HepG2 (cell line): ENCODE measurements around the gene METRNL. TPM values are rescaled to one million over a fixed set of nuclear protein-coding genes. Genes with fewer than 3 reads are reported as not detected.
A peak's percentile ranks its signal among the peaks of the same experiment; 100 is the strongest.

Source experiments
- ATAC-seq: fragments of 200-7000 bp; cut with Tn5 transposase; 3 replicates; pipeline ENCODE4 v1.9.1; 2020; ENCODE audit warnings: mild to moderate bottlenecking, moderate library complexity
- BruUV-seq: library from RNA; stranded (reverse); fragments of 400-500 nt; replicated peaks from 2 replicates; lab custom pipeline; 2021; lab: Mats Ljungman, UMichigan
- CTCF ChIA-PET: fragments of 300-600 bp; formaldehyde crosslinking; extraction: SDS; loops from one replicate; lab custom pipeline; 2021; ENCODE audit warnings: low total read pairs, inconsistent platforms, low intra/inter-chr PET ratio; lab: Yijun Ruan, JAX
- POLR2A ChIA-PET: fragments of 350-600 bp; sonication (Branson Sonifier 250); formaldehyde crosslinking; loops from one replicate; lab custom pipeline; 2020; ENCODE audit warnings: antibody characterized with exemption, inconsistent platforms; lab: Yijun Ruan, JAX
- DNase-seq: peaks from one replicate; pipeline ENCODE4 v3.0.0-alpha.2; 2015; ENCODE audit warnings: low spot score
- FAIRE-seq: peaks from 3 replicates; lab custom pipeline; 2011; peaks lifted over from hg19 to GRCh38; lab: Jason Lieb, UNC
- H2AFZ ChIP-seq: one replicate; pipeline ENCODE4 v1.6.1; 2011; ENCODE audit warnings: low read length, inconsistent platforms
- H3K27ac ChIP-seq: fragments of 300-600 bp; 3 replicates; pipeline ENCODE4 v1.8.0; 2011; ENCODE audit warnings: mixed run types, mild to moderate bottlenecking, mixed read lengths, low read length, inconsistent platforms; ENCODE audit not compliant: insufficient read depth; ENCODE audit errors: extremely low read length
- H3K27me3 ChIP-seq, 2 experiments: fragments of 200-600 bp in 1 of 2; 2 replicates in 1 of 2; 3 replicates in 1 of 2; pipeline versions ENCODE4 v1.6.0 to v1.8.0; 2011; ENCODE audit warnings: low read length in 2 of 2, mild to moderate bottlenecking in 2 of 2, moderate library complexity in 2 of 2, inconsistent platforms in 1 of 2; ENCODE audit not compliant: insufficient read depth in 2 of 2, control insufficient read depth in 1 of 2
- H3K36me3 ChIP-seq, 2 experiments: fragments of 200-600 bp in 1 of 2; replicated peaks in 1 of 2; 2 replicates in 1 of 2; 3 replicates in 1 of 2; pipeline versions ENCODE4 v1.5.1 to v1.8.0; 2011; ENCODE audit warnings: low read length in 2 of 2, inconsistent platforms in 1 of 2; ENCODE audit not compliant: insufficient read depth in 2 of 2, control insufficient read depth in 1 of 2
- H3K4me1 ChIP-seq: 2 replicates; pipeline ENCODE4 v1.5.1; 2012; ENCODE audit warnings: low read length, inconsistent platforms; ENCODE audit not compliant: insufficient read depth
- H3K4me2 ChIP-seq: 2 replicates; pipeline ENCODE4 v1.6.0; 2011; ENCODE audit warnings: low read depth, low read length, inconsistent platforms
- H3K4me3 ChIP-seq, 3 experiments: fragments of 200-600 bp in 1 of 3; sonication (generic), shearing (Covaris generic) in 1 of 3; replicated peaks in 1 of 3; 2 replicates each; pipeline ENCODE4 v1.5.1; 2011 to 2016; ENCODE audit warnings: low read length in 3 of 3, inconsistent platforms in 2 of 3, low read depth in 2 of 3, mild to moderate bottlenecking in 2 of 3, control low read depth in 1 of 3, mixed read lengths in 1 of 3; ENCODE audit not compliant: insufficient read depth in 1 of 3
- H3K79me2 ChIP-seq: one replicate; pipeline ENCODE4 v1.6.1; 2011; ENCODE audit warnings: low read length, inconsistent platforms; ENCODE audit not compliant: insufficient read depth
- H3K9ac ChIP-seq: 2 replicates; pipeline ENCODE4 v1.6.0; 2011; ENCODE audit warnings: mild to moderate bottlenecking, low read depth, low read length, inconsistent platforms; ENCODE audit not compliant: insufficient read depth
- H3K9me3 ChIP-seq: 2 replicates; pipeline ENCODE4 v1.5.1; 2012; ENCODE audit warnings: mild to moderate bottlenecking, low read length
- H4K20me1 ChIP-seq: 2 replicates; pipeline ENCODE4 v1.6.0; 2011; ENCODE audit warnings: inconsistent platforms, mild to moderate bottlenecking, low read length, moderate library complexity; ENCODE audit not compliant: insufficient read depth
- MTF2 ChIP-seq: sonication (generic); formaldehyde crosslinking; IDR thresholded peaks from 2 replicates; pipeline ENCODE4 v1.5.0; 2020; ENCODE audit warnings: missing genetic modification reagents, borderline replicate concordance
- MYNN ChIP-seq: sonication (generic); formaldehyde crosslinking; IDR thresholded peaks from 2 replicates; pipeline ENCODE4 v1.4.0; 2020; ENCODE audit warnings: mild to moderate bottlenecking, low read depth, missing genetic modification reagents
- ZNF451 ChIP-seq: sonication (generic); formaldehyde crosslinking; IDR thresholded peaks from 2 replicates; pipeline ENCODE4 v1.5.0; 2020; ENCODE audit warnings: mild to moderate bottlenecking, missing genetic modification reagents
- ZNF556 ChIP-seq: sonication (generic); formaldehyde crosslinking; IDR thresholded peaks from 2 replicates; pipeline ENCODE4 v1.4.0; 2020; ENCODE audit warnings: mild to moderate bottlenecking, missing genetic modification reagents, borderline replicate concordance
- ZNF687 ChIP-seq: sonication (generic); formaldehyde crosslinking; IDR thresholded peaks from 2 replicates; pipeline ENCODE4 v1.5.1; 2020; ENCODE audit warnings: mild to moderate bottlenecking, missing genetic modification reagents, moderate library complexity
- ZNF883 ChIP-seq: sonication (generic); formaldehyde crosslinking; IDR thresholded peaks from 2 replicates; pipeline ENCODE4 v1.5.1; 2020; ENCODE audit warnings: mild to moderate bottlenecking, missing genetic modification reagents; ENCODE audit errors: not compliant biosample characterization
- ZSCAN25 ChIP-seq: sonication (generic); formaldehyde crosslinking; IDR thresholded peaks from 2 replicates; pipeline ENCODE4 v1.8.0; 2022; ENCODE audit warnings: mild to moderate bottlenecking, missing genetic modification reagents
- WGBS: methylation state at CpG from one replicate; pipeline ENCODE4 v1.1.6; 2017; ENCODE audit warnings: low lambda C conversion rate; 5-methylcytosine and 5-hydroxymethylcytosine counted together
- in situ Hi-C: cut with HindIII; loops from 2 replicates; pipeline ENCODE4 v1.10.0; 2017; ENCODE audit warnings: low pct_unique_long_range_greater_than_20kb; ENCODE audit not compliant: extremely low pct_ligation_motif_present
- intact Hi-C: fragments of 100-400 bp; cut with micrococcal nuclease; formaldehyde crosslinking; loops from one replicate; pipeline ENCODE4 v1.10.0; 2022; ENCODE audit not compliant: unreplicated experiment
- polyA plus RNA-seq, 8 experiments: library from polyadenylated mRNA; depleted of rRNA in 3 of 8; stranded (reverse) in 7 of 8; unstranded in 1 of 8; fragments of >200 nt; fragmentation: Illumina TruSeq in 4 of 8; extraction: Trizol in 4 of 8; gene quantifications; 2 replicates each; pipeline versions ENCODE4 v1.2.1 to v1.2.3, GENCODE V29; 2011 to 2016; ENCODE audit warnings: low read depth in 4 of 8, missing spikeins in 1 of 8, mixed read lengths in 1 of 8; ENCODE audit not compliant: insufficient read depth in 1 of 8
- total RNA-seq, 5 experiments: library from RNA; depleted of rRNA; stranded (reverse); fragments of >200 nt; fragmentation: Illumina TruSeq; extraction: Trizol; gene quantifications; 2 replicates each; pipeline ENCODE4 v1.2.3, GENCODE V29; 2016; ENCODE audit warnings: low read depth in 1 of 5

Gene METRNL
- total and polyA plus RNA-seq, 2 of the 13 experiments (the other 11 are each of a cell fraction or from before 2014, with no cell fraction given): 0.66 to 0.84 TPM

DNA sequence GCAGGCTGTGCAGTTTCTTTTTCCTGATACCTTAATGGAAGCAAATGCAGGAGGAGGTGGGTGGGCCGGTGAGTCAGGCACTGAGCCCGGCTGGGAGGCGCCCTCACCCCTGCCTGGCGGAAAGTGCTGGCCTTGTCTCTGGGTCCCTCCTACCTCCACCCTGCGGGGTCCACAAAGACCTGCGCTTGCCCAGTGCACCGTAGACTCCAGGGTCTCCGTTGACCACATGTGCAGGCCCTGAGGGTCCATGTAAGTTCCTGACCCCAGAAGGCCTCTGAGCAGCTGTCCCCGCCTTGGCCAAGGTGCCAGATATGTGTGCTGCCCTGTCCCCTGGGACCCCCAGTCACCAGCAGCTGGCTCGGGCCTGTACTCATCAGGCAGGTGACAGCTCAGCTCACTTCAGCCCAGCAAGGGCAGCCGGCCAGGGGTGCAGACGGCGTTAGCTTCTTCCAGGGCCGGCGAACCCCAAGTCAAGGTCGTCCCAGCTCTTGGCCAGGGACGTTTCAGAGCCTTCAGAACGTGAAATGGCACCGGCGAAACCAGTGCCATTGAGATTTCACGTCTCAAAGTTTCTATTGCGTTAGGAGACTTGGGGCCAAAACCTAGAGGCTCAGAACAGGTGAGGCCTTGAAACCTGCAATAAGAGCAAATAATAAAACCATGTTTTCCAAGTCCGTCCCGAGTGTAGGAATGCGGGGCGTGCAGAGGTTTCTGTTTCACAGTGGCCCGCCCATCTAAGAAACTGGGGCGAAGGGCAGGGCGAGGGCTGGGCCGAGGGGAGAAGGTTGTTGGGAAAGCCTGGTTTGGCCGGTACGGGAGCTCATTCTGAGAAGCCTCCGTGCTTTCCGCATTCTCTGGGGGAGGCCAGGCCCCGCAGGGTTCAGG, 12.1 kb downstream of the METRNL start (continued):
- peak; percentile 45; the same call in 1 of the 2 replicates for TF ChIP-seq ZNF687 (CRISPR knock-in tag)
- no peak for TF ChIP-seq ZNF451 (CRISPR knock-in tag)
- no peak for TF ChIP-seq MYNN
- TF ChIP-seq ZSCAN25 (CRISPR knock-in tag): peak; percentile 97
- no peak for TF ChIP-seq MTF2 (CRISPR knock-in tag)

DNA sequence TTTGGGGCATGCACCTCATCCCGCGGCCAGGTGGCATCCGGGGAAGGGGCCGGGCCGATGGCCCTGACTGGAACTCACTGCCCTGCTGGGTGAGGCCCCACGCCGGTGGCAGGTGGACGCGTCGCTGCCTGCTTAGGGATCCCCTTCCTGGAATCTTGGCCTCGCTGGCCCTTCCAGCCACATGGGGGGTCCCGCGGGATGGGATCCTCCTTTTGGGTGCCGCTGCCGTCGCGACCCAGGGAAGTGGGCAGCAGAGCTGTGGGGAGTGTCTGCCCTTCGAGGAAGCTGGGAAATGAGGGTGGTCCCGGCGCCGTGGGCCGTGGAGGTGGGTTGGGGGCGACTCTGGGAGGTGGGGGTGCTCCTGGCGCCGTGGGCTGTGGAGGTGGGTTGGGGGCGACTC, 12.8 kb downstream of the METRNL start:
- intact Hi-C loops: no loop called here
- FAIRE-seq: no peak
- ChIA-PET POLR2A (no interaction called here), CTCF (no interaction called here)
- H3K4me2 ChIP-seq: 0 out of 2 replicates have a peak overlapping the region, but pooled peaks have one; percentile 58
- 83% methylated on average over 14 of the region's 26 CpGs for WGBS
- no peak for DNase-seq
- no peaks in the 10 kb centered on the region for H3K9me3 ChIP-seq
- no peaks in the 10 kb centered on the region for H3K79me2 ChIP-seq
- H3K4me1 ChIP-seq: peaks cover 13% of the 10 kb centered on the region
- H2AFZ ChIP-seq: no peak overlapping the region
- no peaks in the 10 kb centered on the region for H3K36me3 ChIP-seq
- H3K27ac ChIP-seq: no peak overlapping the region
- peak overlapping the region in 1 of 3 experiments; percentile 20; a peak in 1 of 6 replicates for H3K4me3 ChIP-seq
- peaks cover 4% of the 10 kb centered on the region; the same call in 1 of the 2 replicates for H4K20me1 ChIP-seq
- no peak overlapping the region for H3K9ac ChIP-seq
- no TSS peak for BruUV-seq
- TF ChIP-seq ZNF883: no peak
- no peak for TF ChIP-seq ZNF556
- peaks cover 10 to 43% of the 10 kb centered on the region in 2 experiments; a peak in 4 of 5 replicates for H3K27me3 ChIP-seq
- no peak for ATAC-seq
- in situ Hi-C loops: no loop called here
